ENCODE results near the gene UNC13B.
"Not testable (repeated sequence)": the region's sequence is repeated elsewhere in the genome, so short reads cannot be mapped to it uniquely, and the experiment has no call there.

DNA sequence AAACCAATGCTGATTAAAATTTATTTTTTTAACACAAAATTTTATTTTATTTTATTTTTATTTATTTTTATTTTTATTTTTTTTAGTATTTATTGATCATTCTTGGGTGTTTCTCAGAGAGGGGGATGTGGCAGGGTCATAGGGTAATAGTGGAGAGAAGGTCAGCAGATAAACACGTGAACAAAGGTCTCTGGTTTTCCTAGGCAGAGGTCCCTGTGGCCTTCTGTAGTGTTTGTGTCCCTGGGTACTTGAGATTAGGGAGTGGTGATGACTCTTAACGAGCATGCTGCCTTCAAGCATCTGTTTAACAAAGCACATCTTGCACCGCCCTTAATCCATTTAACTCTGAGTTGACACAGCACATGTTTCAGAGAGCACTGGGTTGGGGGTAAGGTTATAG is 20.6 kb downstream of the UNC13B start:
- not testable (repeated sequence) for TF ChIP-seq POLR2A (IDR thresholded peaks at IDR 0.05)
- TF ChIP-seq, protein P1, sequence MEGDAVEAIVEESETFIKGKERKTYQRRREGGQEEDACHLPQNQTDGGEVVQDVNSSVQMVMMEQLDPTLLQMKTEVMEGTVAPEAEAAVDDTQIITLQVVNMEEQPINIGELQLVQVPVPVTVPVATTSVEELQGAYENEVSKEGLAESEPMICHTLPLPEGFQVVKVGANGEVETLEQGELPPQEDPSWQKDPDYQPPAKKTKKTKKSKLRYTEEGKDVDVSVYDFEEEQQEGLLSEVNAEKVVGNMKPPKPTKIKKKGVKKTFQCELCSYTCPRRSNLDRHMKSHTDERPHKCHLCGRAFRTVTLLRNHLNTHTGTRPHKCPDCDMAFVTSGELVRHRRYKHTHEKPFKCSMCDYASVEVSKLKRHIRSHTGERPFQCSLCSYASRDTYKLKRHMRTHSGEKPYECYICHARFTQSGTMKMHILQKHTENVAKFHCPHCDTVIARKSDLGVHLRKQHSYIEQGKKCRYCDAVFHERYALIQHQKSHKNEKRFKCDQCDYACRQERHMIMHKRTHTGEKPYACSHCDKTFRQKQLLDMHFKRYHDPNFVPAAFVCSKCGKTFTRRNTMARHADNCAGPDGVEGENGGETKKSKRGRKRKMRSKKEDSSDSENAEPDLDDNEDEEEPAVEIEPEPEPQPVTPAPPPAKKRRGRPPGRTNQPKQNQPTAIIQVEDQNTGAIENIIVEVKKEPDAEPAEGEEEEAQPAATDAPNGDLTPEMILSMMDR (IDR thresholded peaks at IDR 0.05): not testable (repeated sequence)
